ENCODE data around the gene ZFHX3.
A peak's percentile ranks its signal among the peaks of the same experiment; 100 is the strongest.

Gene ZFHX3

DNA sequence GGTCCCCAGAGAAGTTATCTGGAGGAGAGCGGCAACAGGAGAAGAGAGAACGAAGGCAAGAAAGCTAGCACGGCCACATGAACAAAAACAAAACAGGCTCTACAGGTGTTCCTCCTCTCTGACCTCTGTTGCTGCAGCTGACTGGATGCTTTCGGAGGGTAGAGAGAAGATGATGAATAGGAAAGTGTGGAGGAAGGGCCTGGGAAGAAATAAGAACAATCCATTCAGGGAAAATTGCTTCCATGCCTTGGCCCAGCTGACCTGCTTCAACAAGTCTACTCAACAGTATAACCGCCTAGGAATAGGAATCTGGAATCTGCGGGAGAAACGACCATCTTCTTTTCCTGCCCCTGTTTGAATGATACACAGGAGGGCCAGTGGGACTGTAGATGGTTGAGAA is 258.5 kb downstream of the ZFHX3 start:
- DNase-seq (ENCODE audit: extremely low spot score): no peak
- CTCF ChIA-PET: interaction anchor here (1.1 to 2.5 kb wide), 2 partner anchors 12 to 21 kb away, joined by 3 to 7 read pairs; no protein-coding TSS in a partner anchor
- no peak for TF ChIP-seq CTCF (IDR thresholded peaks at IDR 0.05; ENCODE audit: control extremely low read depth, extremely low read depth, low read depth, missing control alignments)
- POLR2A ChIA-PET: no interaction called here

GRCh38 chr16:72788269-72788809 is 259.6 kb downstream of the ZFHX3 start:
- ChIA-PET POLR2A (no interaction called here), CTCF (interaction anchor here (2.5 kb wide), 1 partner anchor 20 kb away, joined by 7 read pairs; no protein-coding TSS in a partner anchor)
- DNase-seq (ENCODE audit: extremely low spot score): no peak
- no peak for TF ChIP-seq CTCF (IDR thresholded peaks at IDR 0.05; ENCODE audit: control extremely low read depth, extremely low read depth, low read depth, missing control alignments)

- peak; percentile 4 for TF ChIP-seq CTCF (IDR thresholded peaks at IDR 0.05; ENCODE audit: control extremely low read depth, extremely low read depth, low read depth, missing control alignments)
- DNase-seq (ENCODE audit: extremely low spot score): peak; percentile 86
- ChIA-PET CTCF (interaction anchor here (0.8 to 1.3 kb wide), 5 partner anchors 8 to 53 kb away, joined by 3 read pairs; no protein-coding TSS in a partner anchor), POLR2A (no interaction called here)
Observed at GRCh38 chr16:72787514-72788268, 260.2 kb downstream of the ZFHX3 start.

- ChIA-PET CTCF (interaction anchor here (0.8 to 1.5 kb wide), 6 partner anchors 9 to 52 kb away, joined by 3 to 4 read pairs (median 3); no protein-coding TSS in a partner anchor), POLR2A (no interaction called here)
- TF ChIP-seq CTCF (IDR thresholded peaks at IDR 0.05; ENCODE audit: control extremely low read depth, extremely low read depth, low read depth, missing control alignments): no peak
- no peak for DNase-seq (ENCODE audit: extremely low spot score)
Observed at GRCh38 chr16:72787130-72787513, 260.8 kb downstream of the ZFHX3 start.

DNA sequence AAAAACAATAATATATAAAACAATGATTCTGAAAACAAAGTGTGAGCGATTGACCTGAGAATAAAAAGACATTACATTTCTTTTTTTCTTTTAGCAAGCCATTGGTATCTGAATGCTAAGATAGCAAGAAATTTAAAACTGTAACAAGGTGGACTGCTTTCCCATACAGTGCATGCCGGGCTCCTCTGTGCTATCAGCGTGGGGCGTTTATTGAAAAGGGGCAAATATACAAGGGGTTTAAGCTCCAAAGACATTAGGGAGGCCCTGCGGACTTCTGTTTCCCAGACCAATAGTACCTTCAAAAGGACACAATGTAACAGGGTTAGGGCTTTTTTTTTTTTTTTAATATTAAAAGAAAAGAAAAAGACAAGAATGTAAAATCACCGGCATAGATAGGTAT is 261.3 kb downstream of the ZFHX3 start:
- ChIA-PET CTCF (interaction anchor here (0.8 to 1.5 kb wide), 6 partner anchors 45 to 410 kb away, joined by 3 to 5 read pairs (median 3); no protein-coding TSS in a partner anchor), POLR2A (interaction anchor here (0.7 kb wide), 1 partner anchor 276 kb away, joined by 3 read pairs; no protein-coding TSS in a partner anchor)
- DNase-seq (ENCODE audit: extremely low spot score): no peak
- TF ChIP-seq CTCF (IDR thresholded peaks at IDR 0.05; ENCODE audit: control extremely low read depth, extremely low read depth, low read depth, missing control alignments): no peak

DNA sequence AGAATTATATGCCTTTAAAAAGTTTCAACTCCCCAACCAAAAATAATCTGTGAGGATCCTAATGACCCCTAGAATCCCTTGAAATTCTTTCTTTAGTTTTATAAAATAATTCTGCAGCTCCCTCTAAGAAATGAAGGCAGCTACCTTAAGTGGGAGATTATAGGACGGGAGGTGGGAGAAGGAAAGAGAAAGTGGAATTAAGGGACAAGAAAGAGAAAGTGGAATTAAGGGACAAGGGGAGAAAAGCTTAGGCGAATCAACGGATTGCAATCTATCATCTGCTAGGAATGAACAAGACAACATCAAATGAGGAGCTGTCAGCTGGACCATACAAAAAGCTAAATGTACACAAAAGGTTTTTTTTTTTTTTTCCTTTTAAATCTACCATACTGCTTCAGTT is 262.0 kb downstream of the ZFHX3 start:
- POLR2A ChIA-PET: interaction anchor here (0.7 kb wide), 2 partner anchors 275 to 352 kb away, joined by 3 read pairs; no protein-coding TSS in a partner anchor
- TF ChIP-seq CTCF (IDR thresholded peaks at IDR 0.05; ENCODE audit: control extremely low read depth, extremely low read depth, low read depth, missing control alignments): no peak
- no peak for DNase-seq (ENCODE audit: extremely low spot score)
- CTCF ChIA-PET: interaction anchor here (0.9 to 1.5 kb wide), 5 partner anchors 47 to 410 kb away, joined by 3 to 5 read pairs (median 3); no protein-coding TSS in a partner anchor

All from GM10248 (cell line).